Esophagus squamous epithelium (tissue), 4 donors: ENCODE data around the gene KLK15.

Experiments used
- CTCF ChIP-seq, 6 experiments: fragments of 450-650 bp in 4 of 6; fragments of 200-600 bp in 2 of 6; sonication (generic) in 2 of 6; IDR thresholded peaks; one replicate each; pipeline ENCODE4 v1.5.1; 2016 to 2019; ENCODE audit warnings: antibody characterized with exemption in 6 of 6, mild to moderate bottlenecking in 4 of 6, moderate library complexity in 4 of 6
- POLR2A ChIP-seq, 4 donors: fragments of 450-650 bp; IDR thresholded peaks; one replicate each; pipeline ENCODE4 v1.6.1; 2017; ENCODE audit warnings: antibody characterized with exemption in 4 of 4, mild to moderate bottlenecking in 4 of 4, moderate library complexity in 3 of 4

DNA sequence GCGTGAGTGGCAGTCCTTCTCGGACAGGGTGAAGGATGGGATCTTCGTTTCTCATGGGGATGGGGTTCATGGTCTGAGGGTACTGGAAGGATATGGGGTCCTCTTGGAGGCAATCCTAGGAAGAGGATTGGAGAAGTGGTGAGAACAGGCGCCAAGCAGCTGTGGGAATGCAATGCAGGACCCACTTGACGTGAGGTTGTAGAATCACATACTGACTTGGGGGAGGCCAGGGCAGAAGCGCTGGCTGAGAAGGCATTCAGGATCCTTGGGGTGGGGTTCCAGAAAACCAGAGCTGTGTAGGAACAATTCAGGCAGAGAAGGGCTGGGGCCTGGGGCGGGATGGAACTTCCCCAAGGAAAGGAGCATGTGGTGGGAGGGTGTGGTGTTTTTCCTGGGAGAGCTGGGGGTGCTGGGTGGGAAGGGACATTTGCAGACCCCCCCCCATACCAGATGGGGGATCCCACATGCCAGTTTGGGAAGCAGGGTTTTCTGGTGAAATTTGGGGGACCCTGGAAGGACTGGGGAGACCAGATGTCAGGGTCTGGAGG is 10.6 kb downstream of the KLK15 start:
- TF ChIP-seq POLR2A (IDR thresholded peaks at IDR 0.05), result no peak
- no peak for TF ChIP-seq CTCF (IDR thresholded peaks at IDR 0.05)
